HG03139 (cell line): ENCODE data around the gene RFX8.
"Not testable (repeated sequence)": the region's sequence is repeated elsewhere in the genome, so short reads cannot be mapped to it uniquely, and the experiment has no call there.

ENCODE experiments used
- ATAC-seq: cut with Tn5 transposase; IDR thresholded peaks from one replicate; pipeline ENCODE4 v1.9.1; 2021; ENCODE audit not compliant: unreplicated experiment

RFX8 gene

GRCh38 chr2:101474731-101475384, at the start of gene RFX8:
RFX8 (minus strand) TSS chr2:101475112; CDS start chr2:101466848, 8,264 bp downstream.
- no peak for ATAC-seq

GRCh38 chr2:101521487-101521886, 46.6 kb upstream of the RFX8 start:
- ATAC-seq: no peak

- no peak for ATAC-seq
Observed at GRCh38 chr2:101520246-101520645, 45.3 kb upstream of the RFX8 start.

GRCh38 chr2:101518578-101519492, 43.9 kb upstream of the RFX8 start:
- no peak for ATAC-seq

- ATAC-seq: no peak
Observed at GRCh38 chr2:101517758-101518271, 42.9 kb upstream of the RFX8 start.

- ATAC-seq: no peak
Observed at GRCh38 chr2:101516823-101517690, 42.1 kb upstream of the RFX8 start.

GRCh38 chr2:101516349-101516748, 41.4 kb upstream of the RFX8 start:
- ATAC-seq: no peak

- ATAC-seq: no peak
Observed at GRCh38 chr2:101515477-101515876, 40.6 kb upstream of the RFX8 start.

- ATAC-seq: no peak
Observed at GRCh38 chr2:101512993-101513392, 38.1 kb upstream of the RFX8 start.

- no peak for ATAC-seq
Observed at GRCh38 chr2:101511381-101511780, 36.5 kb upstream of the RFX8 start.

- ATAC-seq: no peak
Observed at GRCh38 chr2:101509499-101510284, 34.8 kb upstream of the RFX8 start.

GRCh38 chr2:101508636-101509035, 33.7 kb upstream of the RFX8 start:
- ATAC-seq: no peak

GRCh38 chr2:101505276-101505675, 30.4 kb upstream of the RFX8 start:
- not testable (repeated sequence) for ATAC-seq

- not testable (repeated sequence) for ATAC-seq
Observed at GRCh38 chr2:101504744-101505143, 29.8 kb upstream of the RFX8 start.

GRCh38 chr2:101502095-101502494, 27.2 kb upstream of the RFX8 start:
- no peak for ATAC-seq

GRCh38 chr2:101501443-101501842, 26.5 kb upstream of the RFX8 start:
- ATAC-seq: no peak

GRCh38 chr2:101500860-101501259, 25.9 kb upstream of the RFX8 start:
- ATAC-seq: no peak

- no peak for ATAC-seq
Observed at GRCh38 chr2:101500180-101500579, 25.3 kb upstream of the RFX8 start.

- ATAC-seq: no peak
Observed at GRCh38 chr2:101496279-101496678, 21.4 kb upstream of the RFX8 start.

- no peak for ATAC-seq
Observed at GRCh38 chr2:101492936-101493473, 18.1 kb upstream of the RFX8 start.
